ENCODE data around the gene TOP2B. TPM values are rescaled to one million over a fixed set of nuclear protein-coding genes. Genes with fewer than 3 reads are reported as not detected.

The TOP2B gene
- polyA plus RNA-seq, 1 donor (not counting 4 experiments of a cell fraction or from before 2014, with no cell fraction given), result 71.8 TPM

- Histone ChIP-seq H3K4me3 (ENCODE audit: control insufficient read depth in 2 of 3, extremely low read depth in 1 of 3, insufficient read depth in 2 of 3, low read depth in 1 of 3, low read length in 3 of 3) (no peak overlapping the region), H3K36me3 (ENCODE audit: control insufficient read depth in 2 of 2, extremely low read depth in 1 of 2, insufficient read depth in 2 of 2, low read length in 2 of 2) (no peaks in the 10 kb centered on the region), H3K79me2 (ENCODE audit: control insufficient read depth, insufficient read depth, low read length) (no peaks in the 10 kb centered on the region), H4K20me1 (ENCODE audit: control insufficient read depth, extremely low read depth, insufficient read depth, low read length) (no peaks in the 10 kb centered on the region), H3K4me1 (ENCODE audit: control insufficient read depth, extremely low read depth, insufficient read depth, low read length) (no peaks in the 10 kb centered on the region), H3K9me3 (ENCODE audit: control insufficient read depth, low read depth, low read length) (no peaks in the 10 kb centered on the region), H3K9me1 (ENCODE audit: control insufficient read depth, extremely low read depth, insufficient read depth, low read length) (no peaks in the 10 kb centered on the region), H3K4me2 (ENCODE audit: control insufficient read depth, extremely low read depth, insufficient read depth, low read depth, low read length) (no peak overlapping the region), H3K27ac (ENCODE audit: control insufficient read depth, insufficient read depth, low read length) (no peak overlapping the region), H2AFZ (ENCODE audit: control insufficient read depth, low read length) (no peak overlapping the region), H3K9ac (ENCODE audit: control insufficient read depth, extremely low read depth, insufficient read depth, low read length) (no peak overlapping the region), H3K27me3 (ENCODE audit: control insufficient read depth, extremely low read depth, insufficient read depth, low read length) (no peaks in the 10 kb centered on the region)
- DNase-seq (ENCODE audit: low read depth, low spot score) (no peak), FAIRE-seq (no peak)
- dilution Hi-C loops (cut with MboI; ENCODE audit: extremely low pct_ligation_motif_present, low sequenced_read_pairs), result no loop called here
- TF ChIP-seq EZH2 (IDR thresholded peaks at IDR 0.05; ENCODE audit: low read length) (no peak), CTCF (optimal IDR thresholded peaks at IDR 0.05 in 1 of 3, IDR thresholded peaks at IDR 0.05 in 1 of 3, conservative IDR thresholded peaks at IDR 0.05 in 1 of 3; ENCODE audit: extremely low read depth in 1 of 3, insufficient read depth in 2 of 3, low read length in 3 of 3) (no peak)
These were observed 90.4 kb downstream of the TOP2B start for GRCh38 chr3:25574172-25574765.

GRCh38 chr3:25573386-25574171 is 91.1 kb downstream of the TOP2B start:
- Histone ChIP-seq H3K4me2 (ENCODE audit: control insufficient read depth, extremely low read depth, insufficient read depth, low read depth, low read length) (no peak overlapping the region), H3K27ac (ENCODE audit: control insufficient read depth, insufficient read depth, low read length) (no peak overlapping the region)

More at GRCh38 chr3:25573386-25574171, 91.1 kb downstream of the TOP2B start:
- H3K27me3 ChIP-seq (ENCODE audit: control insufficient read depth, extremely low read depth, insufficient read depth, low read length), result no peaks in the 10 kb centered on the region
- H3K9ac ChIP-seq (ENCODE audit: control insufficient read depth, extremely low read depth, insufficient read depth, low read length), result no peak overlapping the region
- no peak for FAIRE-seq
- TF ChIP-seq CTCF (optimal IDR thresholded peaks at IDR 0.05 in 1 of 3, IDR thresholded peaks at IDR 0.05 in 1 of 3, conservative IDR thresholded peaks at IDR 0.05 in 1 of 3; ENCODE audit: extremely low read depth in 1 of 3, insufficient read depth in 2 of 3, low read length in 3 of 3), result no peak
- TF ChIP-seq EZH2 (IDR thresholded peaks at IDR 0.05; ENCODE audit: low read length), result no peak
- H2AFZ ChIP-seq (ENCODE audit: control insufficient read depth, low read length), result no peak overlapping the region
- H3K9me1 ChIP-seq (ENCODE audit: control insufficient read depth, extremely low read depth, insufficient read depth, low read length), result no peaks in the 10 kb centered on the region
- no peak overlapping the region for H3K4me3 ChIP-seq (ENCODE audit: control insufficient read depth in 2 of 3, extremely low read depth in 1 of 3, insufficient read depth in 2 of 3, low read depth in 1 of 3, low read length in 3 of 3)
- no peaks in the 10 kb centered on the region for H3K4me1 ChIP-seq (ENCODE audit: control insufficient read depth, extremely low read depth, insufficient read depth, low read length)
- no peaks in the 10 kb centered on the region for H4K20me1 ChIP-seq (ENCODE audit: control insufficient read depth, extremely low read depth, insufficient read depth, low read length)
- no peaks in the 10 kb centered on the region for H3K9me3 ChIP-seq (ENCODE audit: control insufficient read depth, low read depth, low read length)
- DNase-seq (ENCODE audit: low read depth, low spot score), result no peak
- H3K36me3 ChIP-seq (ENCODE audit: control insufficient read depth in 2 of 2, extremely low read depth in 1 of 2, insufficient read depth in 2 of 2, low read length in 2 of 2), result no peaks in the 10 kb centered on the region
- no peaks in the 10 kb centered on the region for H3K79me2 ChIP-seq (ENCODE audit: control insufficient read depth, insufficient read depth, low read length)
- dilution Hi-C loops (cut with MboI; ENCODE audit: extremely low pct_ligation_motif_present, low sequenced_read_pairs), result no loop called here
